Activated gamma-delta T cell (primary cell): ENCODE data around the gene PIK3R1.

Source experiments
- DNase-seq: peaks from one replicate; lab custom pipeline; 2025; lab: John Stamatoyannopoulos, UW

Gene PIK3R1

GRCh38 chr5:68270399-68270975 is 54.9 kb downstream of the PIK3R1 start:
- no peak for DNase-seq

- DNase-seq, result no peak
These were observed 55.6 kb downstream of the PIK3R1 start for GRCh38 chr5:68271124-68271523.

- no peak for DNase-seq
These were observed 56.7 kb downstream of the PIK3R1 start for GRCh38 chr5:68272289-68272688.

- no peak for DNase-seq
These were observed 58.3 kb downstream of the PIK3R1 start for GRCh38 chr5:68273717-68274409.

GRCh38 chr5:68274847-68275651 is 59.5 kb downstream of the PIK3R1 start:
- no peak for DNase-seq

GRCh38 chr5:68276740-68277139 is 61.2 kb downstream of the PIK3R1 start:
- DNase-seq, result no peak

- DNase-seq, result no peak
These were observed 61.9 kb downstream of the PIK3R1 start for GRCh38 chr5:68277431-68277830.

- DNase-seq, result no peak
These were observed 64.4 kb downstream of the PIK3R1 start for GRCh38 chr5:68279984-68280383.

- no peak for DNase-seq
These were observed 66.4 kb downstream of the PIK3R1 start for GRCh38 chr5:68282001-68282400.

GRCh38 chr5:68283766-68284165 is 68.2 kb downstream of the PIK3R1 start:
- no peak for DNase-seq

GRCh38 chr5:68285075-68285840 is 69.7 kb downstream of the PIK3R1 start:
- DNase-seq, result no peak

GRCh38 chr5:68285851-68286611 is 70.5 kb downstream of the PIK3R1 start:
- DNase-seq, result no peak

GRCh38 chr5:68286612-68286912 is 71.0 kb downstream of the PIK3R1 start:
- DNase-seq, result no peak

- DNase-seq, result no peak
These were observed 72.0 kb downstream of the PIK3R1 start for GRCh38 chr5:68287631-68287975.

GRCh38 chr5:68287976-68288706 is 72.6 kb downstream of the PIK3R1 start:
- peak; percentile 29 for DNase-seq

- no peak for DNase-seq
These were observed 73.2 kb downstream of the PIK3R1 start for GRCh38 chr5:68288707-68289134.

GRCh38 chr5:68289498-68289897 is 73.9 kb downstream of the PIK3R1 start:
- DNase-seq, result no peak

GRCh38 chr5:68290260-68290674 is 74.7 kb downstream of the PIK3R1 start:
- DNase-seq, result no peak

- no peak for DNase-seq
These were observed 75.3 kb downstream of the PIK3R1 start for GRCh38 chr5:68290847-68291246.

GRCh38 chr5:68292316-68292715 is 76.8 kb downstream of the PIK3R1 start:
- DNase-seq, result no peak

- DNase-seq, result no peak
These were observed 80.2 kb downstream of the PIK3R1 start for GRCh38 chr5:68295772-68296171.
